Measurements from ENCODE around the gene STX1B.
A peak's percentile ranks its signal among the peaks of the same experiment; 100 is the strongest.
"Not testable (repeated sequence)": the region's sequence is repeated elsewhere in the genome, so short reads cannot be mapped to it uniquely, and the experiment has no call there.

The STX1B gene

DNA sequence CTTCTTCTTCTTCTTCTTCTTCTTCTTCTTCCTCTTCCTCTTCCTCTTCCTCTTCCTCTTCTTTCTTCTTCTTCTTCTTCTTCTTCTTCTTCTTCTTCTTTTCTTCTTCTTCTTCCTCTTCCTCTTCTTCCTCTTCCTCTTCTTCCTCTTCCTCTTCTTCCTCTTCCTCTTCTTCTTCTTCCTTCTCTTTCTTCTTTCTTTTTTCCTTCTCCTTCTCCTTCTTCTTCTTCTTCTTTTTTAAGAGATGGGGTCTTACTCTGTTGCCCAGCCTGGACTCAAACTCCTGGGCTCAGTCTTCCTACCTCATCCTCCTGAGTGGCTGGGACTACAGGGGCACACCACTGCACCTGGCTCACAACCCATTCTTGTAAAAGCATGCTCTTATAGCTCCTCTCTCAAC, 2.9 kb upstream of the STX1B start:
- DNase-seq (ENCODE audit: low spot score): not testable (repeated sequence)

DNA sequence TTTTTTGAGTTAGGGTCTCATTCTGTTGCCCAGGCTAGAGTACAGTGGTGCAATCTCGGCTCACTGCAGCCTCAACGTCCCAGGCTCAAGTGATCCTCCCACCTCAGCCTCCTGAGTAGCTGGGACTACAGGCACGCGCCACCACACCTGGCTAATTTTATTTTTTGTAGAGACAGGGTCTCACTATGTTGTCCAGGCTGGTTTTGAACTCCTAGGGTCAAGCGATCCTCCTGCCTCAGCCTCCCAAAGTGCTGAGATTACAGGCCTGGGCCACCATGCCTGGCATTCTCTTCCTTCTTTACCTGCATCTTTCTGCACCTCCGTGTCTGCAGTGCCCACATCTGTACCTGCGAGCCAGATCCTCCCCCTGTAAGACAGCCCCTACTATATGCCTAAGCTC, 1.4 kb upstream of the STX1B start:
- not testable (repeated sequence) for DNase-seq (ENCODE audit: low spot score)

GRCh38 chr16:31009894-31010584, 399 bp downstream of the STX1B start:
- DNase-seq (ENCODE audit: low spot score): no peak

- no peak for DNase-seq (ENCODE audit: low spot score)
Measured at GRCh38 chr16:31009120-31009519, 1.3 kb downstream of the STX1B start.

DNA sequence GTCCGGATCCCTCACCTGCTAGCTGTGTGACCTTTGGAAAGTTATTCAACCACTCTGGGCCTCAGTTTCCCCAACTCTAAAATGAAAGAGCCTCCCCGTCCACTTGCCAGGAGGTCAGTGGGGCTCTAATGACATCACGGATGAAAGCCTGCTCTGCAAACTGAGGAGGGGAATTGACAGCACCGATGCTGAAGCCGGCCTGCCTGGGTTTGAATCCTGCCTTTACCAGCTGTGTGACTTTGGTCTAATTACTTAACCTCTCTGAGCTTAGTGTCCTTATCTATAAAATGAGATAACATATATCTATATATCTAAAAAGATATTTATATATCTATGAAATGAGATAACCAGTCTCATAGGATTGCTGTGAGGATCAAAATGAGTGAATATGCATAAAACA, 1.9 kb downstream of the STX1B start:
- DNase-seq (ENCODE audit: low spot score): no peak

GRCh38 chr16:31008149-31008548, 2.3 kb downstream of the STX1B start:
- peak; percentile 71 for DNase-seq (ENCODE audit: low spot score)

DNA sequence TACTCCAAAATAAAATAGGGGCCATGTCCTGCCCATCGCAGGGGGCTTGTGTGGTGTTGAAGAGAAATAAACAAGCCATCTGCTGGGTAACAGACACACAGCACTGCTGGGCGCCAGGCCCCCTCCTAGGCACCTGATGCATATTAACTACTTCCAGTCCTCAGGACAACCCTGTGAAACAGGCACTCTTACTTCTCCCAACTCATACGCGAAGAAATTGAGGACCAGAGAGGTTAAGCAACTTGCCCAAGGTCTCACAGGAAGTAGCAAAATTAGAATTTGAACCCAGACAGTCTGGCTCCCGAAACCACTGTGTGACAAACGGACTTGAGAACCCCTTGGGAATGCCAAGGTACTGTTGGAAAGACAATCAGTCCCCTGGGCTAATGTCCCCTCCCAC, 2.8 kb downstream of the STX1B start:
- DNase-seq (ENCODE audit: low spot score): no peak

- no peak for DNase-seq (ENCODE audit: low spot score)
Measured at GRCh38 chr16:31006589-31006988, 3.8 kb downstream of the STX1B start.

DNA sequence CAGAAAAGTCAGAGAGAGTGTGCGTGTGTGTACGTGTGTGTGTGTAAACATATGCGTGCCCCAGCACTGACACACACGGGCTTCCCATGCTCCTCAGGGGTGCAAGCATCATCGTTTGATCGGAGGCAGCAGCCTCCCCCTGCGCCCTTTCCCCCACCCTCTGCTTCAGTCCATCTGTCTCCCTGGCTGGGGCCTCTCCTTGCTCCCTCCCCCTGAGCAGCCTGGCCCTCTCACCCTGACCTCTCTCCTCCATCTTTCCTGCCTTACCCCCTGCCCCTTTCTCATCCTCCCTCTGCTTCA, 4.4 kb downstream of the STX1B start:
- no peak for DNase-seq (ENCODE audit: low spot score)

DNA sequence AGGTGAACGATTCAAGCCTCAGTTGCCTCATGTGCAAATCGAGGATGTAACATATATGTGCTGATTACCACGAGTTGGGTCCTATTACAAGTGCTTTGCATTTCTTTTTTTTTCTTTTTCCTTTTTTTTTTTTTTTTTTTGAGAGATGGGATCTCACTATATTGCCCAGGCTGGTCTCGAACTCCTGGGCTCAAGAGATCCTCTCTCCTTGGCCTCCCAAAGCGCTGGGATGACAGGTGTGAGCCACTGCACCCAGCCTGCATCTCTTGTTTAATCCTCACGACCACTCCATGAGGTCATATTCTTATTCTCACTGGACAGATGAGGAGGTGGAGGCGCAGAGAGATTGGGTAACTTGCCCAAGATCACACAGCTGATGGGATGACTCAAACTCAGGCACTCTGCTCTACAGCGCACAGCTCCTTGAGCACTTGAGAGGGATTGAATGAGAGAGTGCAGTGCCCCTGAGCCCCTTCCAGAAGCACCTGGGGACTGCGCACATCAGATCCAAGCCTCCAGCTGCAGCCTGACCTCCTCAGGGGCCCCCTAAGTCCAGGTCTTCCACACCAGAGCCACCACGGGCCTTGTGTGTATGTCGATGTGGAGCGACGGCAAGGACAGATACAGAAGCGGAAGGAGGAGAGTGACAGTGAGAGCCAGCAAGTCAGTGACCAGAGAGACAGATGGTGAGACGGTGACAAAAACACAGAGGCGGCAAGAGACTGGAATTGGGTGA, 4.9 kb downstream of the STX1B start:
- no peak for DNase-seq (ENCODE audit: low spot score)

- DNase-seq (ENCODE audit: low spot score): no peak
Measured at GRCh38 chr16:31004658-31005057, 5.8 kb downstream of the STX1B start.

GRCh38 chr16:31003744-31004143, 6.7 kb downstream of the STX1B start:
- DNase-seq (ENCODE audit: low spot score): no peak

DNA sequence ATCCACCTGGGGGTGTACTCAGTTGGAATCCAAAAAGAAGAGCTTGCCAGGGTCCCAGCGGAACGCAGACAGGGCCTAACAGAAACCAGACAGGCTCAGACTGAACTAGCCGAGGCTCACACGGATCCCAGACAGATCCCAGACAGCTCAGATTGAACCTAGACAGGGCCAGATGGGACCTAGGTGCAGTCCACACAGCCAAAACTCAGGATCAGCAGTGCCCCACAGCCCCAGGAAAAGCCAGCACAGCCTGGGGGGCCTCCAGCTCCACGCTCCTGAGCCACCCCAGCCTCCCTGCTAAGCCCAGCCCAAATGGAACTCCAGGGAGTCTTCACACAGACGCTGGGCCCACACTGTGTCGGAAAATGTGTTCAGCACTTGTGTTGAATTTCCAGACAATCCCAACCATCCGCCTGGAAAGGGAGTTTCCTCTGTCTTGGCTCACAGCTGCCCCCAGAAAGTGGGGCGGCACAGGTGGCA, 7.5 kb downstream of the STX1B start:
- no peak for DNase-seq (ENCODE audit: low spot score)

DNA sequence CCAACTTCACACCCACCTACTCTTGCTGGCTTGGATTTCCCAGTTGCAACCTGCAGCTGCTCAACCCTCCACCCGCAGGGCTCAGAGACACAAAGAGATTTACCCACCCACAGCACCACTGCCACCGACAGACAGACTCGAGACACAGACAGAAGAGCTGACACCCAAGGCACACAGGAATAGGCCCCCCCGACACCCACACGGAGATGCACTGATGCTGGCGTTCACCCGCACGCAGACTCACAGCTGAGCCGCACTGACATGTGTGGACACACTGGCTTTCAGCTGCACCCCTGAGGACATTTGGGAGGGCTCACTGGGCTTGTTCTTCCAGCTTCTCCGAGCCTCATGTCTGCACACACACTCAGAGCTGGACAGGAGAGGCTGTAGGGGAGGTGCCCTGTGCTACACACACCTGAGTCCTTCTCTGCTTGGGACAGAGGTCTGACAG, 8.2 kb downstream of the STX1B start:
- no peak for DNase-seq (ENCODE audit: low spot score)

DNA sequence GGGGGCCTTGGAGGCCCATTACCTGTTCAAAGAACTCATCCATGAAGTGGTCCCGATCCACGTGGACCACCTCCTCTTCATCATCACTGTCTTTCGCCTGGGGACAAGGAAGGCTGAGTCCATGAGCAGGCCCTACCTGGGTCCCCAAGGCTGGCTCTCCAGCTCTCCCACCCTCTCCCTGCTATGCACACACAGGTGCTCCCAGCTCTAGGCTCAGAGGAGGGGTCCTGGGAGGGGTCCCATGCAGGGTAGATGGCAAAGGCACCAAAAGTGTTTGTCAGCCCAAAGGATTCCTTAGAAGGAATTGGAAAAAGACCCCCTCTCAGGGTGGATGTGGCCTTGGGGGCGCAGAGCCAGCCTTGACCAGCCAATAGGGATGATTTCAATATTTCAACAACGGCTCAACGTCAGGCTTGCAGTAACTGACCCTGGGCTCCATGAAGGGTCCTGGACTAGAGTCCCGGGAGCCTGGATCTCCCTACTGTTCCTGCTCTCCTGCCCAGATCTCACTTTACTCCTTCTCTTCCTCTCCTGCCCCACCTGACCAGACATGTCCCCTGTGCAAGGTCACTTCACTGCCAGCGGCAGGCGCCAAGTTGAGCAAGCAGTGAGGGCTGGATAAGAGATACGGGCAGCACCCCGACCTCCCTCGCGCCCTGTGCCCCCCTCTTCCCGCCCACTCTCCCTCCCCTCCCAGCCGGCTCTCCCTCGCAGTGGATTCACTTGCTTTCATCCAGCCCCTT, 8.8 kb downstream of the STX1B start:
- DNase-seq (ENCODE audit: low spot score): no peak

GRCh38 chr16:31000671-31001382, 9.6 kb downstream of the STX1B start:
- no peak for DNase-seq (ENCODE audit: low spot score)

GRCh38 chr16:30998852-30999761, 11.3 kb downstream of the STX1B start:
- DNase-seq (ENCODE audit: low spot score): no peak

DNA sequence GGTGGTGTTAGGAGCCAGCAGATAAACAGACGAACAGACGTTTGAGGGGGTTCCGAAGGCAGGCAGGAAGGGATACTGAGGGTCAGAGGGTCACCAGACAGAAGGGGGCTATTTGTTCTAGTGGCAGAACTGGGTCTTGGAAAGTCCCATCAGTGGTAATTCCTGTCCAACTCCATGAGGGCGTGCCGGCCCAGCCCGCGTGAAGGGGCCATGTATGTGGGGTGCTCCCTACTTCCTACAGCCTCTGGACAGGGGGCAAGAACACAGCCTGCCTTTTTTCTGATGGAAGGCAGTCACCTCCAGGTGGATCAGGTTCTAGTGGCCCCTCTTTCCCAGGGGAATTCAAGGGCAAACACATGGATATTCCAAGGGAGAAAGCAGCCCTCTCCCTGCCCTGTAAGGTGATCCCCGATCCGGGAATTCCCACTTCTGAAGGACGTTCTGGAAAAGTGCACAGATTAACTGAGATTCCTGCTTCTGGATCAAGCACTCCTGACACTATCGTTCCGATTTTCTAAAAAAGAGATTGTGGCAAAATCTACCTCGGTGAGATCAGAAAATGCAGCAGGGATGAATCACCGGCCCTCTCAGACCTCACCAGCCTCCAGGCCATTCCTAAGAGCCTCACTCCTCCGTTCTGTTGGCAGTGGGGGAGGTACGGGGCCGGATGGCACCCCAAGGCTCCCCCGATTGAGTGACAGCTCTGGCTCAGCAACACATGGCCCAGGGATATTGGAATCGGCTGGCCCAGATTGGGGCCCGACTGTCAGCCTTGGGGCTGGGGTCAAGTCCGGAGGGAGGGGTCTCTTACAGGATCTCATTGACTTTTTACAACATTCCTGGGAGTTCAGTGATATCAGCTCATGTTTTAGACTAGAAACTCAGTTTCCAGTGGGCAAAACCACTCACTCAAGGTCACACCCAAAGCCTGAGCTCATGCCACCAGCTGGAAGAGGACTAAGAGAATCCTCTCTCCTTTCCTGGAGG, 12.4 kb downstream of the STX1B start:
- DNase-seq (ENCODE audit: low spot score): peak; percentile 91

DNA sequence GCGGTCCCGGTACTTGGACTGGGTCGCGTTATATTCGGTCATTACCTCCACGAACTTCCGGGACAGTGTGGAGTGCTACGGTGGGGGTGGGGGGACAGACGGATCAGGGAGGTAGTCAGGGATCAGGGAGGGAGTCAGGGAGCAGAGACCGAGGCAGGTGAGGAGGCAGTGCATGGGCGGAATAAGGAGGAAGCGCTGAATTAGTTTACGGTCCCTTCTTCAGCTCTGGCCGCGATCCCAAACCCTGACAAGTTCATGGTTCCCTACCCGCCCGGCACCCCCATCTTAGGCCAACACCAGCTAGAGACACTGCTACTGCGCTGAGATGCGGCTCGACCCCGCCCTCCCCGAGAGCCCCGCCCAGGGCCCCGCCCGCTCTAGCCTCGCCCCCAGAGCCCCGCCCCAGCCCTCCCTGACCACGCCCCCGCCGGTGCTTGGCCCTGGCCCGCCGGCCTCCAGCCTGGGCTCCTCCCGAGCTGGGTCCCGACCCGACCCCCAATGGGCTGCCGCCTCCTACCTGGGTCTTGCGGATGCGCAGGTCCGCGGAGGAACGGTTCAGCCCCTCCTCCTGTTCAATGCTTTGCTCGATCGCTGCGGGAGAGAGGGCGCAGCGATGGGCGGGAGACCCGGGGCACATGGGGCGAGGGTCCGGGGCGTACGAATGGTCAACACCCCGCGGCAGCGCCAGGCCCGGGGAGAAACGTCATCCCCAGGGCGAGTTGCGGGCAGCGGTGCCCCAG, 13.3 kb downstream of the STX1B start:
- peak; percentile 97 for DNase-seq (ENCODE audit: low spot score)
